Astrocyte of the cerebellum (primary cell): Measurements from ENCODE around the gene CCDC86.

Experiments
- DNase-seq: peaks from one replicate; pipeline ENCODE4 v3.0.0-alpha.2; 2011; ENCODE audit warnings: low read depth
- H3K4me3 ChIP-seq: 2 replicates; pipeline ENCODE4 v1.5.1; 2011; ENCODE audit warnings: mild to moderate bottlenecking, low read depth, low read length, moderate library complexity
- CTCF ChIP-seq: IDR thresholded peaks from 2 replicates; pipeline ENCODE4 v1.5.1; 2012; ENCODE audit warnings: low read length, low read depth, moderate library complexity, mild to moderate bottlenecking; ENCODE audit errors: missing control alignments
- in situ Hi-C: cut with HindIII; loops from 2 replicates; pipeline ENCODE4 v1.10.0; 2017; ENCODE audit warnings: low sequenced_read_pairs

The CCDC86 gene

GRCh38 chr11:60847281-60847680 is 5.4 kb downstream of the CCDC86 start:
- peak; percentile 67 for DNase-seq
- in situ Hi-C loops, result no loop called here
- no peak overlapping the region for H3K4me3 ChIP-seq
- TF ChIP-seq CTCF, result no peak

- no peak overlapping the region for H3K4me3 ChIP-seq
- in situ Hi-C loops, result no loop called here
- DNase-seq, result no peak
- no peak for TF ChIP-seq CTCF
Observed at GRCh38 chr11:60847896-60848295, 6.0 kb downstream of the CCDC86 start.

- no peak for DNase-seq
- TF ChIP-seq CTCF, result no peak
- no peak overlapping the region for H3K4me3 ChIP-seq
- in situ Hi-C loops, result no loop called here
Observed at GRCh38 chr11:60848714-60849151, 6.8 kb downstream of the CCDC86 start.

GRCh38 chr11:60849641-60850520 is 8.0 kb downstream of the CCDC86 start:
- in situ Hi-C loops, result no loop called here
- no peak for TF ChIP-seq CTCF
- H3K4me3 ChIP-seq, result no peak overlapping the region
- DNase-seq, result no peak

GRCh38 chr11:60851327-60852104 is 9.6 kb downstream of the CCDC86 start:
- H3K4me3 ChIP-seq, result no peak overlapping the region
- in situ Hi-C loops, result no loop called here
- TF ChIP-seq CTCF, result no peak
- no peak for DNase-seq

GRCh38 chr11:60852117-60852981 is 10.4 kb downstream of the CCDC86 start:
- in situ Hi-C loops, result no loop called here
- no peak for TF ChIP-seq CTCF
- H3K4me3 ChIP-seq, result no peak overlapping the region

More at GRCh38 chr11:60852117-60852981, 10.4 kb downstream of the CCDC86 start:
- DNase-seq, result no peak
